Measurements from ENCODE around the gene IARS1.

The IARS1 gene

GRCh38 chr9:92293452-92294296 lies at the start of gene IARS1:
Gene IARS1, minus strand, starts transcription at chr9:92293697. Its CDS starts 4,278 bp downstream, at chr9:92289419.
- DNase-seq (ENCODE audit: low spot score) = peak; percentile 97

GRCh38 chr9:92342825-92343488 lies 49.5 kb upstream of the IARS1 start:
- no peak for DNase-seq (ENCODE audit: low spot score)

GRCh38 chr9:92341578-92341977 lies 48.1 kb upstream of the IARS1 start:
- no peak for DNase-seq (ENCODE audit: low spot score)

- DNase-seq (ENCODE audit: low spot score) = no peak
Observed at GRCh38 chr9:92333282-92333634, 39.8 kb upstream of the IARS1 start.

- no peak for DNase-seq (ENCODE audit: low spot score)
Observed at GRCh38 chr9:92332577-92333281, 39.2 kb upstream of the IARS1 start.

GRCh38 chr9:92328225-92328624 lies 34.7 kb upstream of the IARS1 start:
- no peak for DNase-seq (ENCODE audit: low spot score)

GRCh38 chr9:92327283-92327850 lies 33.9 kb upstream of the IARS1 start:
- no peak for DNase-seq (ENCODE audit: low spot score)

GRCh38 chr9:92325991-92326500 lies 32.5 kb upstream of the IARS1 start:
- DNase-seq (ENCODE audit: low spot score) = no peak

GRCh38 chr9:92325269-92325990 lies 31.9 kb upstream of the IARS1 start, which contains the start of the genes CENPP and NOL8:
Gene CENPP, plus strand, starts transcription at chr9:92325953.
Gene NOL8, minus strand, starts transcription at chr9:92325350. Its CDS starts 1,189 bp downstream, at chr9:92324161.
- peak; percentile 93 for DNase-seq (ENCODE audit: low spot score)

GRCh38 chr9:92324889-92325268 lies 31.4 kb upstream of the IARS1 start:
- DNase-seq (ENCODE audit: low spot score) = peak; percentile 1

- DNase-seq (ENCODE audit: low spot score) = no peak
Observed at GRCh38 chr9:92324431-92324830, 30.9 kb upstream of the IARS1 start.

- no peak for DNase-seq (ENCODE audit: low spot score)
Observed at GRCh38 chr9:92315456-92315855, 22.0 kb upstream of the IARS1 start.

GRCh38 chr9:92313624-92314012 lies 20.1 kb upstream of the IARS1 start:
- DNase-seq (ENCODE audit: low spot score) = no peak

GRCh38 chr9:92312887-92313623 lies 19.6 kb upstream of the IARS1 start:
- no peak for DNase-seq (ENCODE audit: low spot score)

- no peak for DNase-seq (ENCODE audit: low spot score)
Observed at GRCh38 chr9:92310562-92310961, 17.1 kb upstream of the IARS1 start.

- no peak for DNase-seq (ENCODE audit: low spot score)
Observed at GRCh38 chr9:92308893-92309292, 15.4 kb upstream of the IARS1 start.

GRCh38 chr9:92300936-92301335 lies 7.4 kb upstream of the IARS1 start:
- no peak for DNase-seq (ENCODE audit: low spot score)

- no peak for DNase-seq (ENCODE audit: low spot score)
Observed at GRCh38 chr9:92299116-92299515, 5.6 kb upstream of the IARS1 start.

- no peak for DNase-seq (ENCODE audit: low spot score)
Observed at GRCh38 chr9:92298036-92298435, 4.5 kb upstream of the IARS1 start.

GRCh38 chr9:92297611-92298010 lies 4.1 kb upstream of the IARS1 start:
- no peak for DNase-seq (ENCODE audit: low spot score)

- DNase-seq (ENCODE audit: low spot score) = no peak
Observed at GRCh38 chr9:92295827-92296258, 2.3 kb upstream of the IARS1 start.

All from putamen (tissue), 1 donor.